Measurements from ENCODE around the gene TRIM46.
"Not testable (repeated sequence)": the region's sequence is repeated elsewhere in the genome, so short reads cannot be mapped to it uniquely, and the experiment has no call there.

Gene TRIM46

DNA sequence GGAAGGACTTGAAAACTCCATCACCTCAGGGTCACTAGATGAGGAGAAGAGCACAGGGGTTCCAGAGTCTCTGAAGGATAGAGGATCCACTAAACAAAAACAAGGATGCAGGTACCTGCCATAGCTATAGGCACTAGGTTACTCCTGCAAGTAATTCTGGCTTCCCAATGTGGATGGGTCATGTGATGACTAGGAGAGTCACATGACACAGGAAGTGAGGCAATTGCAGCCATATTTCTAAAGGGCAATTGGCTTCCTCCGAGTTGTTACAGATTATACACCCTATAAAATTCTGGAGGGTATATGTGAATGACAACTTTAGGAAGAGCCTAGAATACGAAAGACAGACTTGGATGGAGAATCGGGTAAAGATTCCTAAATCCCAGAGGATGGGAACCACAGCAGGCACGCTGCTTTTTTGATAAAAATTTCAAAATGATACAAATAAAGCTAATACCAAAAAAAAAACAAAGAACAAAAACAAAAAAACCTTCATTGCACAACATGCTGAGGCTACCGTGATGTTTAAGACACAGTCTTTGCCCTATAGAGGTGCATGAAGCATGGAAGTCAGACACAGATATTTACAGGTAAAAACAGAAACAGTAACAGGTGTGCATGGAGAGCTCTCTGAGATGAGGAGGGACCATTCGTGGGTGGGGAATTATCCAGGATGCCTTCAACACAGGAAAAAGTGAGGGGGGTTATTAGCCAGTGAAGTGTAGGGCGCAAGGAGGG lies 45.4 kb downstream of the TRIM46 start:
- Histone ChIP-seq H3K4me3 (no peak overlapping the region), H3K27ac (peak overlapping the region in 8 of 21 experiments; percentile 4 to 65 (median 27))

DNA sequence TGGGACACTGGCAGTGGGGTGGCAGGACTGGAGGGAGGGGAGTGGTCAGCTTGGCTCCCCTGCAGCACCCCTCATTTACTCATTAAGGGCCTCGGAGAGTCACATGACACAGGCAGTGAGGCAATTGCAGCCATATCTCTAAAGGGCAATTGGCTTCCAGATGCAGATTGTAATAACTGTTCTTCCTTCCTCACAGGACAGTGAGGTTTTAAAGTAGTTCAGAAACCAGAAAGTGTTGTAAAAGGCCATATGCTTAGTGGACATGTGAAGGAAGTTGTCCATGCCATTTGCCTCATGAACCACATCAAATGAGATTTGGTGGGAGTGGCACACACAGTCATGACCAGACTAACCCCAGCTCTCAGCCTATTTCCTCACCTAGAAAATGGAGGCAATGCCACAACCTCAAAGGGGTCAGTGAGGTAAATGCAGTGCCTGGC lies 46.0 kb downstream of the TRIM46 start:
- H3K27ac ChIP-seq, result peak overlapping the region in 6 of 21 experiments; percentile 26 to 65 (median 34)
- H3K4me3 ChIP-seq, result no peak overlapping the region

DNA sequence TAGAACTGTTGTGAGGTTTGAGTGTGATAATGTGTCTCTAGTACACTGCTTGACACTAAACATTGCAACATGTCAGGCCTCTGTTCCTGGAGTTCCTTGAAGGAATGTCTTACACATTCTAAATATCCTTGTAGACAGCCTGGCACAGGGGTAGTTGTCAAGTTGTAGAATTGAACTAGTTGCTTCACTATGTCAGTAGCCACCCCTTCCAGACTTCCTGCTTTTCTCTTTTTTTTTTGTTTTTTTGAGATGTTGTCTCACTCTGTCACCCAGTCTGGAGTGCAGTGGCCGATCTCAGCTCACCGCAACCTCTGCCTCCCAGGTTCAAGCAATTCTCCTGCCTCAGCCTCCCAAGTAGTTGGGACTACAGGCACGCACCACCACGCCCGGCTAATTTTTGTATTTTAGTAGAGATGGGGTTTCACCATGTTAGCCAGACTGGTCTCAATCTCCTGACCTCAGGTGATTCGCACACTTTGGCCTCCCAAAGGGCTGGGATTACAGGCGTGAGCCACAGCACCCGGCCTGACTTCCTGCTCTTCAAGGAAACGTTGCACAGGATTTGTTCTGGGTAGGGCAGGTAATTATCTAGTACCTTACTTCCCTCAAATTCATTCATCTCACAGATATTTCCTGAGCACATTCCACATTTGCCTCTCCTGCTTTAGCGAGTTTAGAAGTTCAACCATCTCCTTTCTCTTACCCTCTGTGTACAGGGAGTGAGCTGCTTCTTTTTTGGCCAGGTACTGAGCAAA lies 46.7 kb downstream of the TRIM46 start:
- H3K4me3 ChIP-seq, result not testable (repeated sequence)
- peak overlapping the region in 3 of 21 experiments; percentile 30 to 50 (median 39) for H3K27ac ChIP-seq

DNA sequence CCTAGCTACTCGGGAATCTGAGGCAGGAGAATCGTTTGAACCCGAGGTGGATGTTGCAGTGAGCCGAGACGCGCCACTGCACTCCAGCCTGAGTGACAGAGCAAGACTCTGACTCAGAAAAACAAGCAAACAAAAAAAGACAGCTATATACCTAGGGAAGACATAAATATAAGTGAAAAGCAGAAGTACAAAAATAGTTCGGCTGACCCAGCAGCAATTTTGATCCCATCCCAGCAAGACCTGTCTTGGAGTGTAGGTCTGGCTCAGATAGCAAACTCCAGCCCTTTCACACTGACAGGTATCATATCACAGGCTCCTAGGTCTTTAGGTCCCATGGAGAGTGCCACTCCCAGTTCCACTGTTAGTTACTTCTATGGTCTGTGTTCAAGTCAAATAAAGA lies 49.4 kb downstream of the TRIM46 start:
- H3K27ac ChIP-seq, result no peak overlapping the region

DNA sequence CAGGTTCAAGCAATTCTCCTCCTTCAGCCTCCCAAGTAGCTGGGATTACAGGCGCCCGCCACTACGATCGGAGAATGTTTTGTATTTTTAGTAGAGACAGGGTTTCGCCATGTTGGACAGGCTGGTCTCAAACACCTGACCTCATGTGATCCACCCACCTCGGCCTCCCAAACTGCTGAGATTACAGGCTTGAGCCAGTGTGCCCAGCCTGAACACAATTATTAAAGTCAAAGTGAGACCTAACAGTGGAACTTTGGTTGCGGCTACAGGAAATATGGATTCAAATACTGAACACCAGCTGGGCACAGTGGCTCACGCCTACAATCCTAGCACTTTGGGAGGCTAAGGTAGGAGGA lies 51.7 kb downstream of the TRIM46 start:
- H3K27ac ChIP-seq, result peak overlapping the region in 8 of 21 experiments; percentile 8 to 92 (median 58)

More for the DNA sequence above, 49.4 kb downstream of the TRIM46 start:
- H3K4me3 ChIP-seq, result no peak overlapping the region

DNA sequence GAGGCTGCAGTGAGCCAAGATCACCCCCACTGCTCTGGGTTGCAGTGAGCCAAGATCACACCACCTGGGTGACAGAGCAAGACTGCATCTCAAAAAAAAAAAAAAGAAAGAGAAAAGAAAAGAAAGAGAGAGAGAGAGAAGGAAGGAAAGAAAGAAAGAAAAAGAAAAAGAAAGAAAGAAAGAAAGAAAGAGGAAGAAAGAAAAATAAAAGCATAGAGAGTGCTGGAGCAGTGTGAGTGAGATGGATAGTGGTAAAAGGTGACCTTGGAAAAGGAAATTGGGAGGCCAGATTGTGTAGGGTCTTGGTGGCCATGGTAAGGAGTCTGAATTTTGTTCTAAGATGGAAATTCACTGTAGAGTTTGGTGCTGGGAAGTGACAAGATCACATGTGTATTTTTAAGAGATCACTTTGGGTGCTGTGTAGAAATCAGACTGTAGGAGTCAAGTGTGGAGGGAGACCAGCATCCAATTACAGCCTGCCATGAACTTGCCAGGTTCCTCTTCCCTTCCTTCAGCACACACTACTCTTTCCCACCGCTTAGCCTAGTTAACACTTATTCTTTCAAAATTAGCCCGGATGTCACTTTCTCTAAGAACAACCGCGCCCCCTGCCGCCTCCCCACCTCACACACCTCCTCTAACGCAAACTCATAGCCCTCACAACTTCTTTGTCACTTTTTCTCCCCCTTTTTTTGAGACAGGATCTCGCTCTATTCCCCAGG lies 52.7 kb downstream of the TRIM46 start:
- Histone ChIP-seq H3K4me3 (peak overlapping the region; percentile 42 to 64 (median 59)), H3K27ac (peak overlapping the region in 20 of 21 experiments; percentile 36 to 92 (median 84))

More for the DNA sequence above, 51.7 kb downstream of the TRIM46 start:
- H3K4me3 ChIP-seq, result not testable (repeated sequence)

DNA sequence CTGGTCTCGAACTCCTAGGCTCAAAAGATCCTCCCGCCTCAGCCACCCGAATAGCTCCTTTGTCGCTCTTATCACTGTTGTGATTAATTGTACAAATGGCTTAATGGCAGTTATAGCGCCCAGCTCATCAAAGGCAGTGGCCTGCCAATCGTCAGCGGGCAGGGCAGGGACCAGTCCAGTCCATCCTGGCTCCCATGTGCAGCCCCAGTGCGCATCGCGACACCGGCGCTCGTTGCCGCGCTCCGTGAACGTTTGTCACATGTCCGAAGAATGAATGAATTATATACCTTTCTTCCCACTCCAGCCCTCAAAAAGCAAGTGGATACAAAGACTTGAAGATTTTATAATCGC lies 53.2 kb downstream of the TRIM46 start:
- Histone ChIP-seq H3K4me3 (peak overlapping the region; percentile 42 to 64 (median 59)), H3K27ac (peak overlapping the region in 20 of 21 experiments; percentile 36 to 92 (median 84))

DNA sequence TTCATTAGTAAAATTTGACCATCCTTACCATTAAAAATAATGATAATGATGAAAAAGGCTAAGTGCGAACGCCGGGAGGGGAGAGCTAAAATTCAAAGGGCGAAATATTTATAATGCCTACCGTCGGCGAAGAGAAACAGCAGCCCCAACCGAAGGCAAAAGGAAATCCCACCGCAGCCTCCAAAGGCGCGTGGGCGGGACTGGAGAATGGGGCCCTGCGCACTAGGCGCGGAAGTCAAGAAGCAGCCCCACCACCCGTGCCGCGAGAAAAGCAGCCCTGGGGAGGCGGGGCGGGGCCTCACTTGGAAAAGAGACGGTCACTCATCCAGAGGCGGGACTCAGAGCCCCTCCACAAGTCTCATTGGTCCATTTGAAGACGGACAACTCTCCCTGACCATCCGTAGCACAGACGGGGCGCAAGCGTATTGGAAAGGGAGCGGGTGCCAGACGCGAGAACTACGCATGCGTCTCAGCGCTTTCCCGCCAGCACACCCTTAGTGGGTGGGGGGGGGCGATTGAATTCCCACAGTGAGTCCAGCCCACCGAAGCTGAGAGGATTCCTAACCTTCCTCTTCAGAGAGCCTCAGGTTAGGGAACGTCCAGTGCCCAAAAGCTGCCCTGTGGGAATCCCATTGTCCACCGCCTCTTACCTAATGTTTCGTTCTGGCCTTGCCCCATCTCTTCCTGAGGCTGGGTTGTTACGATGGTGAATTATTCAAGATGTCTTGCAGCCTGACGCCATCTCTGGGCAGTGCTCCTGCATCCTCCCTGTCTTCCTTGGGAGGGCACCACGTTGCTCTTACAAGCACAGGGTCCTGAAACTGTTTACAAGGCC lies 53.8 kb downstream of the TRIM46 start:
- H3K4me3 ChIP-seq, result peak overlapping the region; percentile 42 to 64 (median 59)
- peak overlapping the region; percentile 37 to 92 (median 86) for H3K27ac ChIP-seq

DNA sequence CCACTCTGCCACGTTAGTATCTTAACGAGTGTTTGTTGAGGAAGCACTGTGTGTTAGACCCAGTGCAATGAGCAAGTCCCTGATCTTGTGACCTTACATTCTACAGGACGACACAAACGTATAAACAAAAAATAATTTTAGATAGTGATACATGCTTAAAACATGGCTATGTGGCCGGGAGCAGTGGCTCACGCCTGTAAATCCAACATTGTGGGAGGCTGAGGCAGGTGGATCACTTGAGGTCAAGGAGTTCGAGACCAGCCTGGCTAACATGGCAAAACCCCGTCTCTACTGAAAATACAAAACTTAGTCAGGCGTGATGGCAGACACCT lies 54.4 kb downstream of the TRIM46 start:
- H3K4me3 ChIP-seq, result peak overlapping the region; percentile 42 to 64 (median 59)
- peak overlapping the region in 20 of 21 experiments; percentile 61 to 92 (median 86) for H3K27ac ChIP-seq

DNA sequence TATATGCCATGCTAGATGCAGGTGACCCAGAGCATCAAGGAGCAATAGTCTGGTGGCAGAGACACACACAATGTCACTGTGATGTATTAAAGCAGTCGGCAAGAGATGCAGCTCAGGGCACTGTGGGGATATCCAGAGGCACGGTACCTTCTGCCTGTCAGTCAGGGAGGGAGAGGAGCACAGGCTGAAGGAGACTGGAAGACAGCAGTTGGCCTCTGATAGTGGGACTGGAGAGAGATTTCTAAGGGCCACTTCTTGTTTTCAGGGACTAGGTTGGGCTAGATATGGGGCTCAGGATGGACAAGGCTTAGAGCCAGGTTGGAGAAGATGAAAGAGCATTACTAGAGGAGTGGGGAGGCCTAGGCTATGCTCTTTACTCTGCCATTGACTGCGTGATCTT lies 57.7 kb downstream of the TRIM46 start:
- not testable (repeated sequence) for H3K4me3 ChIP-seq, H3K27ac ChIP-seq

DNA sequence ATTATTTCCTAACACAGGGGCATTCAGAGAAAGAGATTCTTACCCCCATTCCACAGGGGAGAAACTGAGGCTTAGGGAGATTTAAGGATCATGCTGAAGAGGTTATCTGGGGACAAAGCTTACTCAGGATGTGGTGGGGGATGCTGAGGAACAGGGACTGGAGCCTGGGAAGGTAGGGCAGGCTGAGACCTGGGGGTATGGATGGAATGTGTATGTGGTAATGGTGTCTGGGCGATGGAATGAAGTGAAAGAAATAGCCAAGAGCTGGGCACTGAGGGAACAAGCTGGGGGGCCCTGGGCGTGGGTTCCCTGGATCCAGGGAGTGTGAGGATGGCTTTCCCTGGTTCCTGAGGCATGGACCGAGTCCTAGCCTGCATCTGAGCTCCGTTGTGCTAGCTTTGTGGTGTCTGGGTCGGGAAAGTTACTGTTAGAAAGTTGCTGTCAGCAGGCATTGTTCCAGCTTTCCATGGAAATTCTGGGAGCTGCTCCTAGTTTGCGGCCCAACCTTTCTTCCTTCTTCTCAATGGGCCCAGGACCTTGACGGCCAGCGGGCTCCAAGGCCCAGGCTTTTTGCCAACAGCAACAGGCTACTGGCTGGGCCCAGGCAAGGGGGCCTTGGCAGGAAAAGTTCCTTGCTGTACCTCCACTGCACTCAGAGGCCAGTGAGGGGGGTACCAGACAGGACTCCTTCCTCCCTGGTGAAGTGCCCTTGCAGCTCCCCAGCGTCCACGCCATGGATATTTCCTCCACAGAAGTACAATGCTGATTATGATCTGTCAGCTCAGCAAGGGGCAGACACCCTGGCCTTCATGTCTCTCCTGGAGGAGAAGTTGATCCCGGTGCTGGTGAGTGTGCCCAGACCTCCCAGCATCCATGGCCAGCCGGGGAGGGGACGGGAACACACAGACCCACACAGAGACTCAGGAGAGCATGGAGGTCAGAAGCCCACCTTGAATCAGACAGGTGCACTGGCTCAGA lies 58.6 kb downstream of the TRIM46 start:
- H3K27ac ChIP-seq, result peak overlapping the region in 7 of 21 experiments; percentile 10 to 69 (median 39)
- H3K4me3 ChIP-seq, result not testable (repeated sequence)

DNA sequence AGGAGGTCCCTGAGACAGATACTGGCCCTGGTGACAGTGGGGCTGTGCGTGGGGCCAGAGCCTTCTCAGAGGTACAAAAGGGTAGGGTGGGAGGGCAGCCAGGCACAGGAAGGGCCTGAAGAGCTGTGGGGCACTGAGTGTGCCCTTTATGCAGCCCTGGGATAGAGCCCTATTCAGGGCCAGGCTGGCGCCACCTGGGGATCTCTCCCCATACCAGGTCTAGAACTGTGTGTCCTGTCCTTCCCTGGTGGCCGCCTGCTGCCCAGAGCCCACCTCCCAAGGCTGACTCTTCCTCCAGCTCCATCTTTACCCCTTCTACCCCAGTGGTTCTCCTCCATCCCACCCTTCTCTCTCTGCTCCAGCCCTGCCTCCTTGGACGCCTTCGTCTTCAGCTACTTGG lies 59.9 kb downstream of the TRIM46 start:
- H3K4me3 ChIP-seq, H3K27ac ChIP-seq: not testable (repeated sequence)
